ENCODE measurements around the gene CD302. TPM values are rescaled to one million over a fixed set of nuclear protein-coding genes. Genes with fewer than 3 reads are reported as not detected.

Gene CD302
- total and polyA plus RNA-seq, 2 of the 8 experiments (the other 6 are each of a cell fraction or from before 2014, with no cell fraction given) = 0.76 to 0.79 TPM

DNA sequence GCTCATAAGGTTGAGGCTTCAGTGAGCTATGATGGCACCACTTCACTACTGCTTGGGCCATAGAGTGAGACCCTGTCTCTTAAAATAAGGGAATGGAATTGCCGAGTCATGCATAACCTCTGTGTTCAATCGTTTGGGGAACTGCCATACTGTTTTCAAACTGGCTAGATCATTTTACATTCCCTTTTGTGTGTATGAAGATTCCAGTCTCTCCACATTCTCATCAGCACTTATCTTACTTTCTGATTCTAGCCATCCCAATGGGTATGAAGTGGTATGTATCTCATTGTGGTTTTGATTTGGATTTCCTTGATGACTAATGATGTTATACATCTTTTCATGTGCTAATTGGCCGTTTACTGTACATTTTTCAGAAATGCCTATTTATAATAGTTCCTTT is 62.0 kb downstream of the CD302 start:
- Histone ChIP-seq H3K9me3 (ENCODE audit: insufficient read depth in 2 of 2, low read depth in 1 of 2, low read length in 1 of 2) (no peaks in the 10 kb centered on the region), H3K36me3 (ENCODE audit: control insufficient read depth in 2 of 4, insufficient read depth in 4 of 4, low read length in 3 of 4) (peaks cover 4 to 74% (median 25%) of the 10 kb centered on the region in 4 experiments; a peak in 7 of 8 replicates), H2BK12ac (ENCODE audit: low read depth, low read length) (no peak overlapping the region), H3K79me1 (ENCODE audit: low read depth, low read length) (peaks cover 7% of the 10 kb centered on the region; the same call in 1 of the 2 replicates), H3K4ac (replicated peaks; ENCODE audit: insufficient read length, low read depth, low read length) (no peak overlapping the region), H2BK20ac (ENCODE audit: low read length) (no peak overlapping the region), H2BK5ac (ENCODE audit: low read depth, low read length) (no peak overlapping the region), H3K4me3 (ENCODE audit: extremely low read depth in 1 of 4, insufficient read depth in 2 of 4, low read depth in 3 of 4, low read length in 4 of 4) (no peak overlapping the region), H4K8ac (ENCODE audit: extremely low read depth, insufficient read depth, low read length) (no peak overlapping the region), H4K20me1 (replicated peaks in 1 of 2; ENCODE audit: control insufficient read depth in 1 of 2, insufficient read depth in 2 of 2, low read length in 2 of 2) (peaks cover 13 to 20% of the 10 kb centered on the region in 2 experiments), H3K79me2 (ENCODE audit: control insufficient read depth in 1 of 2, insufficient read depth in 2 of 2, low read length in 2 of 2) (peaks cover 4 to 88% of the 10 kb centered on the region in 2 experiments), H3K27ac (ENCODE audit: low read depth, low read length) (no peak overlapping the region), H4K5ac (ENCODE audit: insufficient read length, low read depth, low read length) (no peak overlapping the region), H3K4me1 (replicated peaks in 1 of 4; ENCODE audit: control insufficient read depth in 3 of 4, insufficient read depth in 4 of 4, low read length in 3 of 4) (no peaks in the 10 kb centered on the region; a peak in 2 of 7 replicates), H3K23me2 (ENCODE audit: low read depth, low read length) (no peaks in the 10 kb centered on the region), H2AFZ (ENCODE audit: low read length) (no peak overlapping the region), H2AK5ac (ENCODE audit: low read depth, low read length) (no peak overlapping the region), H3K14ac (ENCODE audit: insufficient read length) (no peak overlapping the region), H3K9ac (replicated peaks in 1 of 4; ENCODE audit: extremely low read depth in 1 of 4, low read depth in 3 of 4, low read length in 3 of 4) (peak overlapping the region in 1 of 4 experiments; percentile 33; a peak in 1 of 7 replicates), H3K18ac (ENCODE audit: extremely low read depth, low read length) (no peak overlapping the region), H3K56ac (replicated peaks; ENCODE audit: insufficient read length, low read depth, low read length) (no peak overlapping the region), H3K27me3 (replicated peaks in 1 of 4; ENCODE audit: control insufficient read depth in 3 of 4, extremely low read depth in 1 of 4, insufficient read depth in 3 of 4, low read length in 3 of 4) (no peaks in the 10 kb centered on the region), H3K4me2 (ENCODE audit: insufficient read depth in 1 of 2, low read depth in 2 of 2, low read length in 2 of 2) (no peak overlapping the region), H4K91ac (replicated peaks; ENCODE audit: insufficient read length, low read length) (no peak overlapping the region), H3K23ac (ENCODE audit: insufficient read length) (no peak overlapping the region), H2BK120ac (replicated peaks; ENCODE audit: low read depth, low read length) (no peak overlapping the region), H2BK15ac (ENCODE audit: low read length) (no peak overlapping the region)
- TF ChIP-seq MAFK (IDR thresholded peaks at IDR 0.05; ENCODE audit: low read depth, low read length) = peak; percentile 36; the same call in 1 of the 2 replicates
- 0 out of 2 replicates have a peak, but pooled peaks have one; percentile 36 for TF ChIP-seq BACH1 (IDR thresholded peaks at IDR 0.05; ENCODE audit: low read length)
- no peak for TF ChIP-seq CHD2 (IDR thresholded peaks at IDR 0.05; ENCODE audit: low read length)
- TF ChIP-seq SUZ12 (IDR thresholded peaks at IDR 0.05; ENCODE audit: low read length) = no peak
- TF ChIP-seq SIN3A (conservative IDR thresholded peaks at IDR 0.05 in 1 of 2, IDR thresholded peaks at IDR 0.05 in 1 of 2; ENCODE audit: low read depth in 1 of 2, low read length in 2 of 2) = no peak
- CTCF ChIA-PET (ENCODE audit: partially characterized antibody) = interaction anchor here (0.7 kb wide), 1 partner anchor 13 kb away, joined by 4 read pairs; no protein-coding TSS in a partner anchor
- 82% methylated on average over 3 of the region's 3 CpGs; no CpG with 5 or more reads in 1 of the 2 experiments for WGBS, 2 experiments (ENCODE audit: extremely low coverage in 1 of 2, insufficient coverage in 1 of 2, insufficient read length in 1 of 2, insufficient replicate concordance in 2 of 2, low coverage in 1 of 2, low lambda C conversion rate in 2 of 2, missing lambda C conversion rate in 1 of 2)
- POLR2A ChIA-PET (ENCODE audit: partially characterized antibody) = interaction anchor here (0.9 to 1.4 kb wide), 2 partner anchors 11 to 17 kb away, joined by 3 read pairs; no protein-coding TSS in a partner anchor
- DNase-seq (ENCODE audit: low read depth in 1 of 2, low spot score in 2 of 2) (no peak), FAIRE-seq (no peak)
